ENCODE data around the gene C1orf35.

DNA sequence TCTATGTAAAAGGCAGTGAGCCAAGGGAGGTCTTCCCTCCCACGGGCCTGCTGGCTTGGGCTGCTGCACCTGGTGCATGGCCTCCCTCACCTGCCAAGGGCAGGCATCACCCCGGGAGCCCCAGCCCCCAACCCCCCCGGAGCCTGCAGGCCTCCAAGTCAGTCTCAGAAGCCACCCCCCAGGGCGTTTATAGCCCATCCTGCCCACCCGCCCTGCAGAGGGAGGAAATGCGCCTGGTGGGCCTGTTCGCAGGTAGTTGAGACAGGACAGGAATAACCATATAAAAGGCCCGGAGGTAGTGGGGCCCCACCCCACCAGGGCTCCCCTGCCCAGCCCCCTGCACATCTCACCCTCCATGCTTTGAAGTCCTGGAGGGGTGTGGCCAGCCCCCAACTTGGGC lies 38.8 kb downstream of the C1orf35 start:
- TF ChIP-seq POLR2AphosphoS5 (IDR thresholded peaks at IDR 0.05; ENCODE audit: insufficient read depth in 1 of 2, low read depth in 1 of 2) (no peak), POLR2A (IDR thresholded peaks at IDR 0.05) (no peak)
- TF ChIP-seq, protein P1, sequence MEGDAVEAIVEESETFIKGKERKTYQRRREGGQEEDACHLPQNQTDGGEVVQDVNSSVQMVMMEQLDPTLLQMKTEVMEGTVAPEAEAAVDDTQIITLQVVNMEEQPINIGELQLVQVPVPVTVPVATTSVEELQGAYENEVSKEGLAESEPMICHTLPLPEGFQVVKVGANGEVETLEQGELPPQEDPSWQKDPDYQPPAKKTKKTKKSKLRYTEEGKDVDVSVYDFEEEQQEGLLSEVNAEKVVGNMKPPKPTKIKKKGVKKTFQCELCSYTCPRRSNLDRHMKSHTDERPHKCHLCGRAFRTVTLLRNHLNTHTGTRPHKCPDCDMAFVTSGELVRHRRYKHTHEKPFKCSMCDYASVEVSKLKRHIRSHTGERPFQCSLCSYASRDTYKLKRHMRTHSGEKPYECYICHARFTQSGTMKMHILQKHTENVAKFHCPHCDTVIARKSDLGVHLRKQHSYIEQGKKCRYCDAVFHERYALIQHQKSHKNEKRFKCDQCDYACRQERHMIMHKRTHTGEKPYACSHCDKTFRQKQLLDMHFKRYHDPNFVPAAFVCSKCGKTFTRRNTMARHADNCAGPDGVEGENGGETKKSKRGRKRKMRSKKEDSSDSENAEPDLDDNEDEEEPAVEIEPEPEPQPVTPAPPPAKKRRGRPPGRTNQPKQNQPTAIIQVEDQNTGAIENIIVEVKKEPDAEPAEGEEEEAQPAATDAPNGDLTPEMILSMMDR (IDR thresholded peaks at IDR 0.05) = no peak
